SIG-M5 (cell line): Measurements from ENCODE around the gene PPP1R13B.

Experiments
- DNase-seq: peaks from one replicate; lab custom pipeline; 2025; lab: John Stamatoyannopoulos, UW

PPP1R13B gene

DNA sequence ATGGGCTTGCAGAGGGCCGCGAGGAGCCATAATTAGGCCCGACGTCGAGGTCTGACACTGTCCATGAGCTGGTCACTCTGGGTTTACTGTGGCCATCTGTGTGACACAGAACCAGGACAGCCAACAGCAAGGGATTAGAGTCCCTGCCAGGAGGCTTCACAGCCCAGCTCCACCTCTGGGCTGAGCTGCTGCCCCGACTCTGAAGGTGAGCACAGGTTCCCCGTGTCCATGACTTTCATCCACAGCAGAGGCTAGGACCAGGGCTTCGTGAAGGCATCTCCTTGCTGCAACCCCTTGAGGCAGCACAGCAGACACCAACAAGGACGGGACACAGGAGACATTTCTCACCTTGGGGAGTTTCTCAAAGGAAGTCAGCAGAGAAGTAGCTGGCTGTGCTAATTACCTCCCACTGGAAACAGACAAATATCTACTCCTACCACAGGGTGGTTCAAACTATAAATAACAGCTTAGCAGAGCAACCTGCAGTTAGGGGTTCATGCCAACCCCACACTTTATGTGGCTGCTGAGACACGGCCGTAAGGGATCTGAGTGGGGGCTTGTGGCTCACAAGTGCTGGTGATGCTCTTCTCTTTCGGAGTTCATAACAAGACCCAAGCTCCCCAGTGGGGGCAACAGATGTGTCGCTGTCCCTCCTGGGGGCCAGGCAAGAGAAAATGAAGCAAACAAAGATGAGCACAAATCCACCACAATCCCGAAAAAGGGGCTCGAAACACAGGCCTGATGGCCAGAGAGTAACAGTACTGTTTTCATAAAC is 102.6 kb downstream of the PPP1R13B start:
- no peak for DNase-seq

DNA sequence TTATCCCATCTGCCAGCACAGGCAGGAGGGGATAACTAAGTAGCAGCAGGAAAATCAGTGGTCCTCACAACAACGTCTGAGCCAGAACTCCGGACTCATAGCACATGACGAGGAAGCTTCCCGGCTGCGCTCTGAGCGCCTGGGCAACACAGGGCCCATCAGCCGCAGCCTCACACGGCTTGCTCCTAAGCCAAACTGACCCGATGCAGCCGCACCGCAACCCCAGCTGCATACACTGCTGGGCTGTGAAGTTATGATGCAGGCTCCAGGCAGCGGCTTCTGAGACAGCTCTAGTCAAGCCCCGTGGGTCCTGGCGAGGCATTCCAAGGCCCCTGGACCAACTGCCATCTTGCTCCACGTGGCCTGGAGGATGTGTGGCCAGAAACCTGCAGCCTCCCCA is 103.7 kb downstream of the PPP1R13B start:
- no peak for DNase-seq

DNA sequence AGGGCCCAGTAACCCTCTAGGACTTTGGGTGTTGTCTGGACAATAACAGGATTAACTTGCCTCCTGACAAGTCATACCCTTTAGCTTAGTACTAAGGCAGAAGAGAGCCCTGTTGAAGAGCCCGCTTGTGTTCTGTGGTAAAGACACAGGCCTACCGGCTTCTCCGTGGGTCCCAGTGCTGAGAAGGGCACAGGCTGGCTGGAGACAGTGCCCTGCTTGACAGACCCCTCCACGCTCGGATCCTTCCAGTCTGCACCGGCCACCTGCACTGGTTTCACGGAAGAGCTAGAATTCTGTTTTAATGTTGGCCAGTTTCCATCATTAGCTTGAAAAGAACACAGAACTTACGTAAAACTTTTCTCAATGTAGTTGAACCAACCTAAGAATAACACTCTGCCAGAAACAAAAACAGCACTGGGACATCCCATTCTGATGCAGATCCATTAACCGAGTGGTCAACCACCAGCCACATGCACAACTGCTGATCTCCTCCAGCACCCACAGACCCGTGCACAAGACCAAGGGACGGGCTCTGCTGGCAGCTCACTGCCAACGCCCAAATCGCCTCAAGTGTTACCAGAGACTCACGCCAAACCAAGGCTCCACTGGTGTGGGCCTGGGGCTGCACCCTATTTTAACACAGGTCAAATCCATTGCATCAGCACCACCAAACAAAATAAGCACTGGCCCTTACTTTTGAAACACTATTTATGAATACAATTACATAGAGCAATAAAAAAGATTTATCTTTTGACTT is 104.7 kb downstream of the PPP1R13B start:
- no peak for DNase-seq

DNA sequence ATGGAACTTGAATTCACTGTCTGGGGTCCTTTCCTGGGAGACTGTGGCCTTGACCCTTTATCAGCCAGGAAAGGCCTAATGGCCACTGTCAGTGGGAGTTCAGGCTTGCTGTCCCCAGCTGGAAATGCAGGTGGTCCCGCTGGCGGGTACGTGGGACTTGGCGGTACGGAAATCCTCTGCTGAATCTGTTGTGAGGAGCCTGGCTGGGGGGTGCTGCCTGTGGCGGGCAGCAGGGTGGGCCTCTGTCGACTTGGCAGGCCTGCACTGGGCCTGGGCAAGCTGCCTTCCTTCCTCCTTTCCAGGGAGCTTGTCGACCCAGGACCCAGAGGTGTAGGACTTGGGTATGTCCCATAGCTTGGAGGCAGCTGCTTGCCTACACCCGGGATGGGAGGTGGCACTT is 105.5 kb downstream of the PPP1R13B start:
- no peak for DNase-seq

DNA sequence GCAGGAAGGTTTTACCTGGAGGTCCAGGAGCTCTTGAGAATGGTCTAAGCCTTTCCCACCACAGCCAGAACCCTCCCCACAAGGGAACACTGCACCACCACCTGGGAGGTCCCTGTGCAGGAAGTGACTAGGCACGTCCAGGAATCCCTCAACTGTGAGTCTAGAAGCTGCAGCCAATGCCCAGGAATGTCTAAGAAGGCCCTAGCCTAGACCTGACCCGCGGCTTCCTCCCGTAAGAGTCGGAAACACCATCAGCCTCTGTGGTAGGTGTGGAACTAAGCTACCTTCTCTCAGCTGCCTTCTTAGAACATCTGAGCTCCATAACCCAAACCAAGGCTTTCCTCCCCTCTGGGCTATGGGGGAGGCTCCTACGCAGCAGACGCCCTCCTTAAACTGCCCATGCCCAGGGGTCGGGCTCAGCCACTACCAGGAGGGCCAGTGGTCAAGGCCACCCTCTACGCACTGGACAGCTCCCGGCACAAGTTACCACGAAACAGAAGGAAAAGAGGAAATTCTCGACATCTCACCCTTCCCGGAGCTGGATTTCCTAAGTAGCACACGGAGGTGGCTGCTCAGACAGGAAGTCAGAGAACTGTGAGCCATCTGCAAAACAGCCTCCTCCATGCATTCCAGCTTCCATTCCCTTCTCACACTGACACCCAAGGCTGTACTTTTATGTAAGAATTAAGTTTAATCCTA is 106.2 kb downstream of the PPP1R13B start:
- no peak for DNase-seq

DNA sequence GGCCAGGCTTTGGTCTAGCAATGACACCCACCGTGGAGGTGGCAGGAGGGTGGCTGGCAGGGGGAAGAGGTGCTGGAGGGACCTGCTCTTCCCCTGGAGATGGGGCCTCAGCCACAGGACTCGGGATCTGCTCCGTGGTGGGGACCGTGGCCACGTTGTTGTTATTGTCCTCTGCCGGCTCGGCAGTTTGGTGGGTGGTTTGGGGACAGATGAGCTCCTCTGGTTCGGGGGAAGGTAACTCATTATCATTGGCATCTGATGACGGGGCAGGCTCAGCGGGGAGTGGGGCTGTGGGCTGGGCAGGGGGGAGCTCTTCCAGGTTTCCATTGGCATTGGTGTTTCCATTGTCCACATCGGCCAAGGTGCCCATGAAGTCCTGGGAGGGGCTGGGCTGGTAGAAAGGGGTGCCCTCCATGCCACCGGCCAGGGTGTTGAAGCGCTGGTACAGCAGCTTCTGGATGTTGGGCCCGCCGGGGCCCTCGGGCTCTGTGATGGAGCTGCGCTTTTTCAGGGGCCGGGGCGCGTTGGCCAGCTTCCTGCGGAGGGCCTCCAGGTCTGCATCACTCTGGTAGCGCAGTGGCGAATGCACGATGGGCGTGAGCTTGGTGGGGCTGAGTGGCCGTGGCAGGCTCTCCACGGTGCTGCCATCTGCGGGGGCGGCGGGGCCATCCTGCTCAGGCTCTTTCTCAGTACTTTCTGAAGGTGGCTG is 107.4 kb downstream of the PPP1R13B start:
- DNase-seq: no peak

DNA sequence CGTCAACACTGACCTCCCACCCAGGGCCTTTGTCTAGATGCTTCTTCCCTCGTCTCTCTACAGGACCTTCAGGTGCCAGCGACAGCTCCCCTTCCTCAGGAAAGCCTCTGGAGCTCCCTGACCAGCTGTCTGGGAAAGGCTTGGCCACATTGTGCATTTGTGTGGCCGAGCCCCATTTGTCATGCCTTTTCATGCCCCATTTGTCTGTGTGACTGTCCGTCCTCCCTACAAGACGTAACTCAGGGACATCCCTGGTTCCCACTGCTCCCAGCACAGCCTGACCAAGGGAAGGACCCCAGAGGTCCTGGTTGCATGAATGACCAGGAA is 107.9 kb downstream of the PPP1R13B start:
- no peak for DNase-seq

DNA sequence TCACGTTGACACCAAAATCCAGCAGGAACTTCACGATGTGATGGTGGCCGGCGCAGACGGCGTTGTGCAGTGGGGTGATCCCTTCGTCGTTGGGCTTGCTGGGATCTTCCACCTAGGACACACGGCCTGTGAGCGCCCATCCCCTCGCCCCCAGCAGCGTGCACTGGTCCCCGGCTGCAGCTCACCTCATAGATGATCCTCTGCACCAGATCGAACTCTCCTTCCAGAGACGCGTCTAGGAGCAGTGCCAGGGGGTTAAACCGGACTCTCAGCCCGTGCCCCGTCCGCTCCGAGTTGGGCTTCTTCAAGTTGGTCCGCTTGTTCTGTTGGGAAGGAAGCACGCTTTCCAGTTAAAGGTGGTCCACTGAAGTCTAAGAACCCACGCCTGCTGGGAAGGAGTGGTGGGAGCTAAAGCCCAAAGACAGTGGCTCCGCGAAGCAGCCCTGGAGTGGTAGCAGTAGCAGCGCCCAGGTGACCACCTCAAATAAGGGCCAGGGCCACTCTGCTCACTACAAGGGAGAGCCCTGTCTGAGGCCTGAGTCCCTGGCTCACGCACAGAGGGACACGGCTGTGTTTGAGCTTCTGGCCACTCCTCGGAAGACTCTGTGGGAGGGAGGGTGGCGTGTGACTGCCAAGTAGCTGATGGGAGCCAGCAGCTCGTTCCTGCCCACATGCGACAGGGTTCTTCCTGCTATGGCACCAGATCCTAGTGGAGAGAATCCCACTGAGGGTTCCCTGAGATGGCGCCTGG is 108.5 kb downstream of the PPP1R13B start:
- DNase-seq: no peak

DNA sequence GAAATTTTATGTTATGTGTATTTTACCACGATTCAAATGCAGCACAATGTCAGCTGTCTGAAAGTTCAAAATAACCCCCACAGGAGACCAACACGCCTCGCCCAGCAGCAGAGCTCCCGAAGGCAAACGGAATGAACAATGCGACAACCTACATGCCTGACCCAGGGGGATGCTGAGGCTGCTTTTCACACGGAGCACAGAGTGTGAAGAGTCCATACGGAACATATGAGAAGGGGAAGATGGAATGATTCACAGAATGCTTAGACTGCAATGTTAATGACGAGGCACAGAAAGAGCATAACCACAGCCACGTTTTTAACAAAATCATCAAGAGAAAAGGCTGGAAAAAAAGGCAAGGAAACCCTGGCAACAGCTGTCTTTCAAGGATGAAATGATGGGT is 109.2 kb downstream of the PPP1R13B start:
- DNase-seq: no peak

DNA sequence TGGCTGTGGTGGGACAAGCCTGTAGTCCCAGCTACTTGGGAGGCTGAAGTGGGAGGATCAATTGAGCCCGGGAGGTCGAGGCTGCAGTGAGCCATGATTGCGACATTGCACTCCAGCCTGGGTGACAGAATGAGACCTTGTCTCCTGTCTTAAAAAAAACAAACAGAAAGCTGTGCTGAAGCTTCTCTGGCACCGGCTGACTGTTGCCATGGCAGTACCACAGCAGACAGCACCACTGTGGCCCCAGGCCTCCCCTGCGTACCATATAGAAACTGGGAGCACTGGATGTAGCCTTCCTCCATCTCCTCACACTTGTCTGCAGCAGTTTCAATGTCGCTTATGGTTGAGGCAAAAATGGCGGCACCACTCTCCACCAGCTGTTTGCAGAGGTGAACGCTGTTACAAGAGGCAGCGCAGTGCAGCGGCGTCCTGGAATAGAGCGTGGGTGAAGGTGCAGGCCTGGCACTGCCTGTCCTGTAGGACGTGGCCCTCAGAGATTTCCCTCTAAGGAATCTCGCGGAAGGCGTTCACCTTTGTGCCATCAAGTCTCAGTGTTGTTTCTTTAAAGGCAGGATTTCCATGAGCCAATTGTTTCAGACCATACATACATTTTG is 109.8 kb downstream of the PPP1R13B start:
- DNase-seq: no peak

DNA sequence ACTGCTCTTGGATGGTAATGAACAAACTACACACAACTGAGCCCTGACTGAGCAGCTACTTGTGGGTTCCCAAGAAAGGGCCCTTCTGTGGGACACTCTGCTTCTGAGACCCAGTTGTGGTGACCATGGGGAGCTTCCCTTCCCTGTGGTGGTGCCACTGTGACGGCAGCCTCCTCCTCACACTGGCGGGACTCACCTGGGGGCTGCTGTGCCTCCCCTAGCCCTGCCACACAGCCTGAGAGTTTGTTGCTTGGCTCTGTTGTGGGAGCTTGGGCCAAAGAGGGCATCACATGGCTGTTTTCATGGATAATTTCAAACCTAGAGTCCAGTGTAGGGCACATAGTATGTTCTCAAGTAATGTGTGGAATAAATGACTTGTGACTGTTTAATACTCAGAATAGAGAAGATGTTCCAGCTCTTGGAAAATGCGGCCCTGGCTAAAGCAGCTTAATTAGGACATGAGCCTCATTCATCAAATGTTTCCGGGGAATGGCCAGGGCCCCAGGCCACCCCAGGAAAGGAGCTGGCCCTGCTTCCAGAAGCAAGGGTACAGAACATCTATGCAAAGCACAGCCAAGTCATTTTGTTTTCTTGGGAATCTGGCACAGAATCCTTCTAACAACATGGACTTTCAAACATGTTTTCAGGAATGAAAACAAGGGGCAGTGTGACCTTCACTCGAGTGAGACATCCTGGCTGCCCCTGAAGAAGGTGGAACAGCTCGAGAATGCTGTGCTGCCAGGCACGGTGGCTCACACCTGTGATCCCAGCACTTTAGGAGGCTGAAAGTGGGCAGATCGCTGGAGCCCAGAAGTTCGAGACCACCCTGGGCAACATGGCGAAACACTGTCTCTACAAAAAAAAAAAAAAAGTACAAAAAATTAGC is 110.6 kb downstream of the PPP1R13B start:
- no peak for DNase-seq

DNA sequence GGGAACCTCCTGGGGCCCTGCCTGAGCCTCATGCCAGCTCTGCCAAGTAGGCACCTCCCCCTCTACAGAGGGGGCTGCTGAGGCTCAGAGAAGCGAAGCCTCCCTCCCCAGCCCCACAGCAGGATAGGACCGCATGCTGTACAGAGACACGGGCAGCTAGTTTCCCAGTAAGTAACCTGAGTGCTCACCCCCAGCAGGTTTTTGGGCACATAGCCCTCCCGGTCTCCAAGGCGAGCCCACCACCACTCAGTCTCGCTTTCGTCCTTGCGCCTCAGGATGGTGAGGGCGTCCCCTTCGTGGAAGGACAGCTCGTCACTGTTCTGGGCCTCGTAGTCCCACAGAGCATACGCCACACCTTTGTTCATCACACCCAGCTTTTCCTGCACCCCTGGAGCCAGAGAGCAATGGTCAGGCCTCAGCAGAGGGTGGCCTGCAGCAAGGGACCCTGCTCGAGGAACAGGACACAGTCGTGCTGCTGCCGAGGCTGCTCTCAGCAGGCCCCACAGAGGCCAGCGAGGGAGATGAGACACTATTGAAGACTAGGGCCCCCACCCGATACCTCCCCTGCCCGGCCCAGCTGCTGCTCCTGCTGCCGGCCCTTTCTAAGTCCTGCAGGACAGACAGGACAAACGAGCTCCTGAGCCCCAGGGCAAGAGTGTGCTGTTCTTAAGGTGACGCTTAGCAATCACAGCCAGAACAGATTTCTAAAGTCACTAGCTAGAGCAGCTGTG is 111.4 kb downstream of the PPP1R13B start:
- no peak for DNase-seq

DNA sequence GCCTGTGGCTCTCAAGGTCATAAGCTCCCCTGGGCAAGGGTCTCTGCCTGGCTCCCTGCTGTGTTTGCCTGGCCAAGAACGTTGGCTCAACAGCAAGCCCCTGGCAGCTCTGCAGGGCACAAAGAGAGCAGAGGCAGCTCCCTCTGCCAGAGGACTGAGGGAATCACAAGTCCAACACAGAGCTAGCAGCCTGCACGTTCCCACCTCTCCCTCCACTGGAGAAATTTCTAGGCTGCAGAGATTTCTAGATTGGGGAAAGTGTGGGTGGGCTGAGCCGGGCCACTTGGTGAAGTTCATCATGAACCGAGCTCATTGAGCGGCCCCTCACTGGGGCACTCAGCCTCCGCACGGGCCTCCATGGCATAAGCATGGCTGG is 111.9 kb downstream of the PPP1R13B start:
- DNase-seq: no peak

DNA sequence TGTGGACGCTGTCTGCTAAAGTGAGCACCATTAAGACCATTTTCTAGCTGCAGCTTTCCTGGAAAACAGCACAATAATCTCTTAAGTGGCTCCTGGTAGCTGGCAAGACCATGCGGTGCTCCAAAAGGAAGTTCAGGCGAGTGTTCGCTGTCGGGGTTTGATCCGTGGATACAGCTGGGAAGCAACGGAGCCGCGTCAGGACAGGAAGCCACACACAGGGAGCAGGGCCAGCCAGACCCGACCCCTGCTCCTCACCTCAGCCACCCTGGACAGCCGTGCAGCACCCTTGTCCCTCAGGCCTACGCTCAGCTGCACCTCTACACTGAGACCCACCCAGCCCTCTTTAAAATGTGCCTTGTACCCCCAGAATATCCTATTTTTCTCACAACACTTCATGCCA is 112.4 kb downstream of the PPP1R13B start:
- no peak for DNase-seq

DNA sequence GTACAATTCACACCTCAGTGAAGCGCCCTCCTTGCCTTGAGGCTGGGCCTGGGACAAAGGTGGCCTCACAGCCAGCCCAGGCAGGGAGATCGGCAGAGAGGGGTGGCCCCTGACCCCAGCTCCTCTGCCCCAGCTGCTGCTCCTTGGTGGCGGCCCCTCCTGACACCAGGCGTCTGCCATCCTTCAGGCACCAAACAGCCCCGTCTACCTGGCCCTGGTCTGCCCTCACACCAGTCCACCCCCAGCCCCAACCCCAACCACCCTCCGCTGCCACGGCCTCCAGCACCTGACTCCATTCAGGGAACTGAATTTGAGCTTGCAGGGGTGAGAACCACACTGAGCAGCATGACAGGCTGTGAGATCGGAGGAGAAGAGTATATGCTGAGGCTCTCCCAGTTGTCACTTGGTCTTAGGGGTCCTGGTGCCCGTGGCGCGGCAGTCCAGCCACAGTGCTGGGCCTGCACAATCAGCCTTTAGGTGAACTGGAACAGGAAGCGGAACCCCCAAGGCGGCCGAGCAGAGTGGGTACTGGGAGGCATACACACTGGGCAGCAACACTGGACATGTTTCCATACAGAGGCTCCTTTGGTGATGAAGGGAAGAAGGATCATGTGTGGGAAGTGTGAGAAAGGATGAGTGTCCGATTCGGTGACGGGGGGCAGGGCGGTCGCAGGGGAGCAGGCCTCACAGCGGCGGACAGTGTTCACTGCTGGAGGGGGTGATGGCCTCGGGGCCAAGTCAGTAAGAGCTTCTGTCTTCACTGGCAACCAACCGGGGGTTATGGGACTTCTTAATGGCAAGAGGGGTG is 113.1 kb downstream of the PPP1R13B start:
- DNase-seq: no peak

DNA sequence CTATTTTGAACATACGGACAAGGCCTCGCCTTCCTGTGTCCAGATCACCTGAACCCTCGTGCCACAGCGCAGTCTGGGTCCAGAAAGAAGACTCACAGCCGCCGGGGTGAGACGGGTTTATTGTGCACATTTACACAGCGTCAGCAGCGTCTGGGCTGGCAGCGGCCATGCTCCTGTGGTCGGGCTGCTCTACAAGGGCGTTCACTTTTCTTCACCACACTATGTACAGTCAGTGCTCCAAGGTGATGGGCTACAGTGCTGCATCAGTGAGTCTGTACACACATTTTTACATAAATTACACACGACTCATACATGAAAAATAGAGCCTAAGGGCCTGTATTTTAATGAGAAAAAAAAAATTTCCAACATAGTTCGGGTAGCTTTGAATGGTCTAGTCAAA is 113.7 kb downstream of the PPP1R13B start:
- no peak for DNase-seq

DNA sequence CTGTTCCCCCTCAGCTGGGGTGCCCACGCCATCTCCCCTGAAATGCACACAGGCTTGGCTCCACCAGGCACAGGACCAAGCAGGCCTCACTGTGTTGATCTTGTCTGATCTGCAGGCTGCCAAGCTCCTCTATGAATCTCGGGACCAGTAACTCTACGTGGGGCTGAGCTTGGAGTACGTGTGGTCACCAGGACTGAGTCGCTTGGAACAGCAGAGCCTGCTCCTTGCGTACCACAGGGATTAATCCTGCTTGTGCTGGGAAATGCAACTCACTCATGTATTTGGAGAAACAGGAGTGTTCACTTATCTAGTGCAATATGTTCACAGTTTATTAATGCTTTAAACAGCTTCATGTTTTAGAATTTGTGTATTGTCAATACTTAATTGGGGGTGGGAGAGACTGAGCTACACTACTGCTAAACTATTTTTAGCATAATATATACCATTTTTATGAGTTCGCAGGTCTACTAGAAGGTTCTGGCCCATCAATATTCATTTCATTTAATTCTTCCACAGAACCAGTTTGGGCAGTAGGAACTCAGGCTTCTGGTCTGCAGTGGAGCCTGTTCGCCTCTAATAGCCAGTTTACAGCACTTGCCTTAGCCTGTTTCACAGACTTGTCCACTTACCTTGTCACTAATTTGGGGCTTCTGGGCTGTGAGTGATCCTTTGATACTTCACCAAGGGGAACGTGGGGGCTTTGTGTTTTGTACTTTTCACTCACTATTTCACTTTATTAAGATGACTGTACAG is 114.3 kb downstream of the PPP1R13B start:
- no peak for DNase-seq
